HG03575 (cell line): ENCODE data around the gene LPAR3.

Experiments
- ATAC-seq: cut with Tn5 transposase; IDR thresholded peaks from one replicate; pipeline ENCODE4 v1.9.1; 2021; ENCODE audit not compliant: unreplicated experiment, insufficient number of reproducible peaks, low FRiP score; ENCODE audit errors: extremely low read depth

LPAR3 gene, protein sequence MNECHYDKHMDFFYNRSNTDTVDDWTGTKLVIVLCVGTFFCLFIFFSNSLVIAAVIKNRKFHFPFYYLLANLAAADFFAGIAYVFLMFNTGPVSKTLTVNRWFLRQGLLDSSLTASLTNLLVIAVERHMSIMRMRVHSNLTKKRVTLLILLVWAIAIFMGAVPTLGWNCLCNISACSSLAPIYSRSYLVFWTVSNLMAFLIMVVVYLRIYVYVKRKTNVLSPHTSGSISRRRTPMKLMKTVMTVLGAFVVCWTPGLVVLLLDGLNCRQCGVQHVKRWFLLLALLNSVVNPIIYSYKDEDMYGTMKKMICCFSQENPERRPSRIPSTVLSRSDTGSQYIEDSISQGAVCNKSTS

DNA sequence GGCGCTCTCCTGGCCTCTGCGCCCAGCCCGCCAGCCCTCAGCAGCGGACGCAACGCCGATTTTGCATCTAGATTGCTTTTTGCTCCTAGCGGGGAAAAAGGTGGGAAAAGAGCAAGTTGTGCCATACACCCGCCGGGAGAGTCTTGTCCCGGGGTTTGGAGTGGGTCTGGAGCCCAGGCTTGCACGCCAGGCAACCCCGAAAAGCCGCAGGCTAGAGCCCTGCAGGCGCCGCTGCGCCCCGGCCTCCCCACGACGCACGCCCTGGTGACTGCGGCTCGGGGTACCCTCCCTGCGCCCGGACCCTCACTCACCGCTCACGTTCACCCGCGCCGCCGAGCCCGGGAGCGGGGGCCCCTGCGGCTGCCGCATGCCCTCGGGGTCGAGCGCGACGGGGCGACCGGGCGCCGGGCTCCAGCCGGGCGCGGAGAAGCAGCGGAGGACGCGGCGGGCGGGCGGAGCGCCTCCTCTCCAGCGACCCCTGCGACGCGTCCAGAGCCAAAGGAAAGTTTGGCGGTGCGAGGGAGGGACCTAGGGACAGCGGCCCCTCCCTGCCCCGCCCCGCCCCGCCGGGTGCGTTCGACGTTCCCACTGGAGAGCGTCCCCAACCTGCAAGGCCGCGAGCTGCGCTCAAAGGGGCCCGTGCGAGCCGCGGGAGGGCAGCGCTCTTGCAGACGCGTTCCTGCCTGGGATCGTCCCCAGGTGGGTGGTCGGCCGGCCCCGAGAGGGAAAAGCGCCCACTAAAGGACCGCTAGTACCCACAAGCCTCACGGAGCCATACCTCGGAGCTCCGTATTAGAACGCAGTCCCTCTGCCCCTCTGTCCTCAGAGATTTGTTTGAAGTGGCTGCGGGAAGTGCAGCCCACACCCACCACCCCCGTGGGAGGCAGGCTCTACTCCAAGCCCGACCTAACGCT lies at the start of gene LPAR3:
Gene LPAR3, minus strand, starts transcription at position 502 of the 914 bp plus-strand sequence. CDS start 27,086 bp downstream, outside the sequence.
- ATAC-seq, result no peak

DNA sequence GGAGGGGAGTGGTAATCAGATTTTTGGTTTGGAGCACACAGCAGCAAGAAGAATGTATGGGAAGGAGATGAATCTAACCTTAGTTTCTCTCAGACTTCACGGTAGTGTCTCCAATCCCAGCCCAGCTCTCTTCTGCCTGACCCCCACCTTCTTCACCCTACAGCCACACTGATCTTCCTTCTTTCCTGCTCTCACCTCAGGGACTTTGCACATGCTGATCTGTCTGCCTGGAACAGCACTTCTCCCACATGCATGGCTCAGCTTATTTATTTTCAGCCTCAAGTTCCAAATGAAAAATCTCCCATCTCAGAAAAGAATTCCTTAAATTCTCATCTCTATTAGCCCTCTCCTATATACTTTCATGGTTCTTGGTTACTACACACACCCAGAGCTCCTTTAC lies 48.8 kb upstream of the LPAR3 start:
- no peak for ATAC-seq

DNA sequence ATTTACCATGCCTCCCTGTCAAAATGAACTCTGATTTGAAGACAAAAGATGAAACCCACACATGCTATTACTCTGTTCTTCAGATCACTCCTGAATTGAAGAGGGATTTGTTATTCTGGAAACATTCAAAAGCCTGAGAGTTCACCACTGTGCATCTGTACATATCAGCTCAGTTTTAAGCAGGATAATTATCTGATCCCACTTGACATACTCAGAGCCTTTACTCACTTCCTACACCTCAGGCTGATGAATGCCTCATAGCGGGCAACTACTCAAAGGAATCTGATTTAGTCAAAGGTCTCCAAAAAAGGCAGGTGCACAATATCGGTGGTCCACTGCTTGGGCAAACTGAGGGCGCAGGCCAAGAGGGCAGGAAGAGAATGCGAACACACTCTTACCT lies 47.5 kb upstream of the LPAR3 start:
- ATAC-seq, result no peak

DNA sequence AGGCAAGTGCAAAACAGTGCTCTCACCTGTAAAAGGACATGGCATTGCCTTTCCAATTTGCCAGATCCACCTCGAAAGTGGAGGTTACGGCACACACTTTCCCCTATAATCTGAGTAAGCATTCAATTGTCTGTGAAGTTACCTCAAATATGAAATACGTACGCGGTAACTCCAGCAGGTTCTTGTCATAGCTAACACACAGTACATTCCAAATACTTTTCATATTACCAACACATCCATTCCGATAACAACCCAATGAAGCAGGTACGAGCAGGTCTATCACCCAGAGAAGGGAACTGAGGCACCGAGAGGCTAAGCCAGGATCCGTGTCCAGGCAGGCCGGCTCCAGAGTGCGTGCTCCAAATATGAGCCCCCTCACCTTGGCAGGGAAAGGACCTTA lies 46.8 kb upstream of the LPAR3 start:
- no peak for ATAC-seq

DNA sequence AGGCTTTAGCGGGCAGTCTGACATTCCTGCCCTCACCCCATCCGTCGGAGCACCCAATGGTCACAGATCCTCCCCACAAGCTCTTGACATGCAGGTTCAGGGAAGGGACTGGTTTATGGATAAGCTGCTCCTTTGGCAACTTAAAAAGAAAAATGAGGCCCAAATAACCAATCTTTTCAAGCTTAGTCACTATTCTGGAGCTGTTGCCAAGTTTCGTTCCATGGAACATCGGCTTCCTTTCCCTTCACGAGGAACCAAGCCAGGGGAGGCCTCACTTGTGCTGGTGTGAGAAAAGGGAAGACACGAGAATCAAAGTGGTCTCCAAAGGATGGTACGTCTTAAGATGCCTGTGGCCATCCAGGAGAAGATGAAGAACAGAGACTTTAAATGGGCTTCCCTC lies 46.1 kb upstream of the LPAR3 start:
- no peak for ATAC-seq

DNA sequence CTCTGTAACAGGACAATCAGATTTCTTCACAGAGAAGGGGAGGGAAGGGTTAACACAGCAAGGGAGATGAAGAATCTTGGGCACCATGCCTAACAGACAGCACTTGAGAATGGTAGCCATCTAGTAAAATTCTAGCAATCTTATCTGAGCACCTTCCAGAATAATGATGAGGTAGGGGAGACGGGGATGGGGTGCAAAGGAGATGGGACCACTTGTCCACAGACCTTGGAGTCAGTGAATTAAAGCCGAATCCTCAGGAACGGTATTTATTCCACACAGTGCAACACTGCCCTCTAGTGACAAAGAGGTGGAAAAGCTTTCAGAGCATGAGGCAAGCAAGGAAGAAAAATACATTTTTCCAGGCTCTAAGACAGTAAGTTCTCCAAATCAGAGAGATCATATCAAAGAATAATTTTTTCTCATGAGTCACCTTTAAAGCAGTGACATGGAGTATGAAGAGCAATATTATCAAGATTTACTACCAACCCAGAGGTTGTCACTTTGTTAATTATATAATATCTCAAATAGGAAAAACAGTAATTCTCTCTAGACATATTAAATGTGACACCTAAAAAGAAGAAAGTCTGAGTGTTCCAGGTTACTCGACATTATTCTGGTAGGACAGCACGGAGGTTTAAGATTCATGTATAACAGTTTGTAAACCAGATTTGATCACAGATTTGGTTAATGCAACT lies 43.3 kb upstream of the LPAR3 start:
- ATAC-seq, result no peak

DNA sequence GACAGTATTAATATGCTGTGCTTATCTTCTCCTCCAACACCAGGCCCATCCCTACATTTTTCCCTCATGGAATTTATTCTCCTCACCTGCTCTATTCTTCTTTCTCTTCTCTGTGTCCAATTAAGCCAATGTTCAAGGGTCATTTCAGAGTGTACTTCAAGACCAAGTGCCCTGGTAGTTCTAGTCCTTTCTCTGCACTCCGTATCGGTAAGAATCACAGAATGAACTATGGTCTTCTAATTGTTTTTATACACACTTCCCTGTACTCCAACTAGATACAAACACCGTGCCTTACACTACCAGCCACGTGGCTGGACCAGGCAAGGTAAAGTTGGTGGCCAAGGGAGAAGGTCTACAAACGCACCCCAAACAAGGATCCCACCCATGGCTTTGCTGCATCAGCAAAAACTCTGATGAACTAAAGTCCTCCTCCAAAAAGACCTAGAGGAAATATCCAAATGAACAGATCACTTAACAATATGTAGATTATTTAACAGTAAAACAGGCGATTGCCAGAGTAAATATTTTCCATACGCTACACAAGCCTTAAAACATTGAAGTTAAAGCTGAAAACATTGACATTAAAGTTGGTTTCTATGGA lies 40.1 kb upstream of the LPAR3 start:
- ATAC-seq, result no peak

DNA sequence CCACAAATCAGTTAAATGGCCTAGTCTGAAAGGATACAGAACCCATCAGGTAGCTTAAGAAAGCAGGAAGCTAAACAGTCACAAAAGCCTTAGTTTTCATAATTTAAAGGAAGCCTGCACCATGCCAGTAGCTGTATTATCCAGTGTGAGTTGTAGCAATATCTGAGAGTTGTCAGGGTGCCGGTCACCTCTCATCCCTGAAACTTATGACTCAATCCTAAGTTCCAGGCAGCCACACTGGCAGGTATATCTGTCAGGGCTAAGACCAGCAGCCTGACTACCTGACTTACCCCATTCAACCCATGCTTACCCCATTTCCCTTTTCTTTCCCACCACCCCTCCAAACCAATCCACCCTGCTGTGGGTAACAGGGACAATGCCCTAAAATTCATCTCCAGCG lies 37.8 kb upstream of the LPAR3 start:
- no peak for ATAC-seq

DNA sequence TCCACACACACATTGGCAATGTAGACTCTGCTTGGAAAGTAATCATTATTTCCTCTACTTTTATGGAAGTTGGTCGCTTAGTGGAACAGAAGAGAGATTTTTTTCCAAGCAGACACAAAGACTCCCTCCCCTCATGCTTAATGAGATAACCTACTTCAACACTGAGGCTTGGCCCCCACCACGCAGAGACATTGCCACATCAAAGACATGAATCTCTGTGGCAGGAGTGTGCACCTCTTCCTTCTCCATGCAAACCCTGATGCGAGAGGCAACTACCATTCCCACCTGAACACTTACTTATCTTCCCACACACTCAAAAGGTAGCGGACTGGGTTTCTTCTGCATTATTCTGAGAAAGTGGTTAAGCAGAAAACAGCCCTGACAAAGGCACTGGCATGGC lies 37.3 kb upstream of the LPAR3 start:
- ATAC-seq, result no peak

DNA sequence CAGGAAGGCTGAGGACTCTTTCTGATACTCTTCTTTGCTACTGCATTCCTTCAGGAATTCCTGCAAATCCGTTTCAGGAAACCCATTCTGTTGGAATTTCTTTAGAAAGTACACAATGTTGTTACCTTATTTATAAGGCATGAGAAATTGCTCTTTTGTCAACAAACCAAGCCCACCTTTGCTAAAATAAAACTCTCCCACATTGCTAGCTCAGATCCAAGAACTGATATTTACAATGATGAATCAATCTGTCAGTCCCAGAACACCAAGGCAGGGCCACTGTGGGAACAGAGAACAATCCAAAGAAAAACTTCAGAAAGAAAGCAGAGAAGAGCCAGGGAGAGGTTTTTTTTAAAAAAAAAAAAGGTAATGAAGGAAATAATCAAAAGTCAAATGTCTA lies 36.6 kb upstream of the LPAR3 start:
- no peak for ATAC-seq

DNA sequence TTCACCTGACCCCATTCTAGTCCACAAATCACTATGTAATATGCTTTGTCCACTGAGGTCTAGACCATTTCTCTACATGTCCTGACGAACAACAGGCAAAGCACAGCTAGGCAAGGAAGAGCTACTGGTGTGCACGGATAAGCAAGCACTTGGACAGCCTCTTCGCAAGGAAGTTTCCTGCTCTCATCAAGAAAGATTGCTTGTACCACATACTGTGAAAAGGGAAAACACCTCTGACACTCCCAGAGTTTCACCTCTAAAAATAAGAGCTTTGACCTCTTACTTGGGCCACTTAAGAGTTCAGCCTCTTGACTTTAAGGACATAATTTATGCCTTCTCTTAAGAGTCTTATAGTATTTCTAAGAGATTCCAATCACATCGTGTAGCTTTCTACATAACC lies 36.0 kb upstream of the LPAR3 start:
- no peak for ATAC-seq

DNA sequence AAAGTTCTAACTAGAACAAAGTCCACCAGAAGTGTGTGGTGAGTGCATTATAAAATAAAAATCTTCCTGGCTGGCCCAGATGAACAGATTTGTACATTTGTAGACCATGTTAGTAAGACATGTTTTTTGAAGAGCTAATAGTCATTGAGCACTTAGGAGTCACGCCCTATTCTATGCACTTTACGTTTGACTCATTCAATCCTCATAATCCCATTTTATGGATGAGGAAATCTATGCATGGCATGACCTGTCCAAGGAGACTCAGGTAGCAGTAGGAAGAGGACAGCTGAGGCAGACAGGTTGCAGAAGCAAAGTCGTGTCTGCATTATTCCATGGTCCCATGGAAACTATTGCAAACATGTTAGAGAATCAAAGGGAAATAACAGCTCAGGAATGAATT lies 30.3 kb upstream of the LPAR3 start:
- ATAC-seq, result no peak

DNA sequence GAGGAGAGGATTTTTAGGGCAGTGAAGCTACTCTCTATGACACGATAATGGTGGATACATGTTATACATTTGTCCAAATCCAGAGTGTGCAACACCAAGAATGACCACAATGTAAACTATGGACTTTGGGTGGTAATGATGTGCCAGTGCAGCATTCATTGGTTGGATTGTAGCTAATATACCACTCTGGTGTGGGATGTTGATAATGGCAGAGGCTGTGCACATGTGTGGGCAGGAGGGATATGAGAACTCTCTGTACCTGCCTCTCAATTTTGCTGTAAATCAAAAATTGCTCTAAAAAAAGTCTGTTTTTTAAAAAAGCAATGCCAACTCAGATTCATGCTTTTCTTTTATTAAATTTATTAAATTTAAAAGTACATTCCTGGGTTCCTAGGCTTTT lies 27.2 kb upstream of the LPAR3 start:
- ATAC-seq, result no peak

DNA sequence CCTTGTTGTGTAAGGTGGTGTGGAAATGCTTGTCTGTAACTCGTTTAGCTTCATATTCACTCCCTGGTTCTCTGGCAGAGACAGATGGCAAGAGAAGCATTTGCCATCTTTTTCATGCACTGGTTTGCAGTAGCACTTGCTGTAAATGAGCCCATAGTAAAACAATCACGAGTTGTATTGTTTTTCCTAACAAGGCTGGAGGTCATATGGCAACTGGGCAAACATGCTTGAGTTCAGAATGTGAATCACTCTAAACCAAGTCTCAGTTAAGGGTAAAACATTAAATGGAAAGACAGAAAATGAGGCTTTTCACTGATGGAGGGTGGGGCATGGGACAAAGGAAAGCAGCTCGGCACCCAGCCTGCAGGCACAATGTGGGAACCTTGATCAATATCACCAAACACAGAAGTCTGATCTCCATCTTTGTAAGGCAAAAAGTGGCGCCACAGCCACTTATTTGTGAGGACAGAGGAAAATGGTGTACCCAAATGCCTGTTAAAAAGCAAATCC lies 26.5 kb upstream of the LPAR3 start:
- ATAC-seq, result no peak

DNA sequence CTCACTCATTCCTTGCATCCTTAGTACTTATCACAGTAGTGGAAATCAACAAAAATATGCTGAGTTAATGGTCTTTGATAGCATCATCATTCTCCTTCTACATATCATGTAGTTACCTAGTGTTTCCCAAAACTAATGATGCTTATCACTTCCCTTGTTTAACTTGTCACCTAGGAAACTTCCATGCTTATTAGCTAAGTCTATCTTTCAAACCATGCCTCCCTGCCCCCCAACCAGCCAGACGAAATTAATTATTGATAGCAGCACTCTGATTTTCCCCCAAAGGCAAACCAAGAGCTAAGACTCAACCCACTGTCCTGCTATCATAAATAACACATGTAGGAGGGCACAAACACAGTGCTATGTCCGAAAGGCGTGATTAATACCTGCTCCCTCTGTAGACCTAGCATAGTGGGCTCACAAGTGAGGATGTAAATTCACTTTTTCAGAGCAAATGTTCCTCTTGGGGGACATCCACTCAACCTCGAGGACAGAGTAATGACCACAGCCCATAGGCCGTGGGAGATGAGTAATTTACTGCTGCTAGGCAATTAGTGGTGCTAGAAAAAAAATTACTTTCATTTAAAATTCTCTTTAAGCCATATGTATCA lies 25.8 kb upstream of the LPAR3 start:
- no peak for ATAC-seq

DNA sequence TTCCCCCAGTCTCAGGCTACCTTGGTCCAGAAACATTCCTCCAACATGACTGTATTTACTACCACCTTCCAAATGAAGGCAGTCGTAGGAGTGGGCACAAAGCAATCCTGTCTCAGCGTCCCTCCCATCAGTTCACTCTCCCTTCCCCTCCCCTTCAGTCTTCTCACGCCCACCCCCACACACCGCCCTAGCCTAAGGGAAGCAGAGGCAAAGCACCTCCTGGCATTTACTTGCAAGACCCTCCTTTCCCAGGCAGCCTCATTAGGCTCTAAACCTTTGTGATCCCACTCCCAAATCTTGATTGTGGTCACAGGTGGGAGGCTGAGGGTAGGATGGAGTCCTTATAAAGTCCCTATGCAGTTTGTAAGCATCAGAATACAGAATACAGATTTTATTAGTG lies 23.9 kb upstream of the LPAR3 start:
- no peak for ATAC-seq

DNA sequence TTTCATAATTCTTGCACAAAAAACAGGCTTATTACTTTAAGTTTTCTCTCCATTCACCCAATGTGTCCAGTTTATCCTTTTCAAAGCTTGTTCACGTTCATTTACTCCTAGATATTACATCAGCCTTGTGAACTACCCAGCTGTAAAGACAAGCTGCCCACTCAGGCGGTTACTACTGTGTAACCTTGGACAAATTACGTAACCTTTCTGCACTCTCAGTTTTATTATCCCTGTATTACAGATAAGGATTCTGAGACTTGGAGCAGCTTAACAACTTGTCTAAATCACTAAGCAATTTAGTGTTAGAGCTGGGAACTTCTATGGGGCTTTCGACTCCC lies 20.5 kb upstream of the LPAR3 start:
- ATAC-seq, result no peak

DNA sequence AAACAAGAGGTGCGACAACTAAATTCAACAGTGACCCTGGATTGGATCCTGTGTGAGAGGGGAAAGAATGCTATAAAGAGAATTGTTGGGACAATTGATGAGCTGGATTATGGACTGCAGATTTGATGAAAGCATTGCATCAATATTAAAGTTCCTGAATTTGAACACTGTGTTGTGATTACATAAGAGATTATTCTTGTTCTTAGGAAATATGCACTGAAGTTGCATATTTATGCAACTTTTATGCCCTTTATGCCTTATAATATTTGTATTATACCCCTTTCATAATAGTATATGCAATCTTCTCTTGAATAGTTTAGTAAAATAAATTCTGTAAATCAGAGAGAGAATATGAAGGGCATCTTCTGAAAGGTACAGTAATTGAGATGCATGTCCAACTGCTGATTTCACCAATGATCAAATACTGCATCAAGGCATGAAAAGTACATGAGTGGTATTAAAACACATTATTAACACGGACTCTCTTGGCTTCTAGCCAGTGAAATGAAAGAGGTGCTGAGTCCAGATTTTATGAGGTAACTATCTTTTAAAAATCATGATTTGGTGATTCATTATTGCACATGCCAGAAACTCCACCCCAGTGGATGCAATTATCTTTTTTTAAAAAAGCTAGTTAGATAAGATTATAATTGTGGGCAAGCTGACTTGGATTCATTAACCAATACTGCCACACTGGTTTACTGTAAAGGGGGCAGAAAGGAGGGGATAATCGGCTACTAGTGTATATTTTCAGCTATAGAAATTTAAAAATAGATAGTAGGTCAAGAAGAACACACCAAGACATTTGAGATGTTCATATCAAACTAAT lies 19.9 kb upstream of the LPAR3 start:
- no peak for ATAC-seq
